Endothelial cell of umbilical vein (primary cell): ENCODE measurements around the gene PRRG2. TPM values are rescaled to one million over a fixed set of nuclear protein-coding genes. Genes with fewer than 3 reads are reported as not detected.

Experiments used
- BruUV-seq: library from RNA; stranded (reverse); fragments of 400-500 nt; replicated peaks from 2 replicates; lab custom pipeline; 2021; lab: Mats Ljungman, UMichigan
- CTCF ChIA-PET: fragments of 300-600, 350-600 bp; sonication (Branson Sonifier 250); formaldehyde crosslinking; loops from one replicate; lab custom pipeline; 2021; ENCODE audit warnings: antibody characterized with exemption, inconsistent platforms; lab: Charles Lee
- POLR2A ChIA-PET: fragments of 300-600, 350-600 bp; sonication (Branson Sonifier 250); formaldehyde crosslinking; loops from one replicate; lab custom pipeline; 2021; ENCODE audit warnings: antibody characterized with exemption, inconsistent platforms; lab: Charles Lee
- DNase-seq: peaks from one replicate; pipeline ENCODE4 v3.0.0-alpha.2; 2011; ENCODE audit warnings: low read depth, low spot score
- FAIRE-seq: peaks from 2 replicates; lab custom pipeline; 2011; peaks lifted over from hg19 to GRCh38; lab: Jason Lieb, UNC
- H2AFZ ChIP-seq: 2 replicates; pipeline ENCODE4 v1.6.0; 2012; ENCODE audit warnings: low read depth, low read length, control low read depth, inconsistent platforms
- H3K27ac ChIP-seq: 2 replicates; pipeline ENCODE4 v1.5.1; 2011; ENCODE audit warnings: low read depth, mild to moderate bottlenecking, control low read depth, low read length, moderate library complexity; ENCODE audit not compliant: insufficient read depth
- H3K27me3 ChIP-seq, 2 experiments: 2 replicates each; pipeline versions ENCODE4 v1.6.0 to v1.6.1; 2011; ENCODE audit warnings: low read length in 2 of 2, mixed read lengths in 1 of 2; ENCODE audit not compliant: control insufficient read depth in 2 of 2, insufficient read depth in 2 of 2
- H3K36me3 ChIP-seq, 2 experiments: 2 replicates in 1 of 2; 3 replicates in 1 of 2; pipeline ENCODE4 v1.5.1; 2011; ENCODE audit warnings: low read length in 2 of 2, mild to moderate bottlenecking in 1 of 2, moderate library complexity in 1 of 2; ENCODE audit not compliant: control insufficient read depth in 2 of 2, insufficient read depth in 2 of 2; ENCODE audit errors: extremely low read depth in 1 of 2
- H3K4me1 ChIP-seq: 3 replicates; pipeline ENCODE4 v1.5.1; 2011; ENCODE audit warnings: mild to moderate bottlenecking, low read length; ENCODE audit not compliant: control insufficient read depth, insufficient read depth; ENCODE audit errors: extremely low read depth
- H3K4me2 ChIP-seq: 2 replicates; pipeline ENCODE4 v1.6.1; 2011; ENCODE audit warnings: low read length, control low read depth, mixed read lengths; ENCODE audit not compliant: insufficient read depth
- H3K4me3 ChIP-seq, 3 experiments: fragments of 200-600 bp in 1 of 3; sonication (generic), shearing (Covaris generic) in 1 of 3; replicated peaks in 1 of 3; 2 replicates each; pipeline ENCODE4 v1.5.1; 2011 to 2016; ENCODE audit warnings: control low read depth in 3 of 3, low read length in 3 of 3, mild to moderate bottlenecking in 2 of 3, inconsistent platforms in 1 of 3, low read depth in 1 of 3, moderate library complexity in 1 of 3; ENCODE audit not compliant: insufficient read depth in 1 of 3
- H3K79me2 ChIP-seq: 2 replicates; pipeline ENCODE4 v1.6.0; 2012; ENCODE audit warnings: low read length, inconsistent platforms; ENCODE audit not compliant: control insufficient read depth, insufficient read depth
- H3K9ac ChIP-seq: replicated peaks from 2 replicates; pipeline ENCODE3; 2011; ENCODE audit warnings: low read length, control low read depth; ENCODE audit not compliant: insufficient read depth; ENCODE audit errors: extremely low read depth
- H3K9me1 ChIP-seq: replicated peaks from 3 replicates; pipeline ENCODE4 v1.6.0; 2011; ENCODE audit warnings: mild to moderate bottlenecking, low read length; ENCODE audit not compliant: control insufficient read depth, insufficient read depth; ENCODE audit errors: extremely low read depth
- H3K9me3 ChIP-seq: replicated peaks from 2 replicates; pipeline ENCODE4 v1.5.1; 2012; ENCODE audit warnings: low read length, inconsistent platforms; ENCODE audit not compliant: control insufficient read depth, insufficient read depth
- H4K20me1 ChIP-seq: replicated peaks from 2 replicates; pipeline ENCODE3; 2011; ENCODE audit warnings: mild to moderate bottlenecking, low read length; ENCODE audit not compliant: control insufficient read depth, insufficient read depth; ENCODE audit errors: extremely low read depth
- EZH2 ChIP-seq: IDR thresholded peaks from 2 replicates; pipeline ENCODE4 v1.6.1; 2012; ENCODE audit warnings: borderline replicate concordance, low read depth, mild to moderate bottlenecking, moderate library complexity, low read length, inconsistent platforms; ENCODE audit not compliant: severe bottlenecking
- FOS ChIP-seq: IDR thresholded peaks from 2 replicates; pipeline ENCODE4 v1.6.1; 2011; ENCODE audit warnings: mild to moderate bottlenecking, low read length, moderate library complexity, borderline replicate concordance; ENCODE audit not compliant: insufficient read depth
- GATA2 ChIP-seq: IDR thresholded peaks from 2 replicates; pipeline ENCODE4 v1.7.0; 2011; ENCODE audit warnings: low read depth, mild to moderate bottlenecking, moderate library complexity, mixed read lengths, low read length; ENCODE audit not compliant: insufficient read length, insufficient read depth
- JUN ChIP-seq: IDR thresholded peaks from 2 replicates; pipeline ENCODE4 v1.6.1; 2011; ENCODE audit warnings: borderline replicate concordance, low read depth; ENCODE audit not compliant: insufficient read length, insufficient read depth
- MYC ChIP-seq: IDR thresholded peaks from one replicate; pipeline ENCODE4 v1.6.1; 2011; ENCODE audit warnings: mild to moderate bottlenecking, low read depth, low read length
- POLR2A ChIP-seq: IDR thresholded peaks from 2 replicates; pipeline ENCODE4 v1.6.1; 2012; ENCODE audit warnings: low read depth, mild to moderate bottlenecking, control low read depth, low read length
- POLR2AphosphoS5 ChIP-seq: IDR thresholded peaks from 2 replicates; pipeline ENCODE4 v1.6.1; 2012; ENCODE audit warnings: low read depth, mild to moderate bottlenecking, control low read depth, low read length, moderate library complexity; ENCODE audit not compliant: insufficient read depth
- dilution Hi-C: fragments of 300-500 bp; cut with MboI; formaldehyde crosslinking; loops from one replicate; pipeline ENCODE4 v1.15.0; 2019; ENCODE audit warnings: low sequenced_read_pairs; ENCODE audit not compliant: extremely low pct_ligation_motif_present
- intact Hi-C: fragments of 100-400 bp; cut with micrococcal nuclease; formaldehyde crosslinking; loops from one replicate; pipeline ENCODE4 v1.10.0; 2022
- polyA plus RNA-seq, 4 experiments: library from polyadenylated mRNA; depleted of rRNA in 3 of 4; stranded (reverse) in 3 of 4; unstranded in 1 of 4; fragments of >200 nt; gene quantifications; 2 replicates each; pipeline versions ENCODE4 v1.2.1 to v1.2.3, GENCODE V29; 2011 to 2012; ENCODE audit warnings: missing spikeins in 1 of 4
- total RNA-seq: library from RNA; stranded (reverse); gene quantifications from 2 replicates; pipeline ENCODE4 v1.2.3, GENCODE V29; 2021
- TF ChIP-seq, protein P1 (sequence below): IDR thresholded peaks from 2 replicates; pipeline ENCODE4 v1.6.1; 2011; ENCODE audit not compliant: insufficient read depth, insufficient read length
- TF ChIP-seq, protein P2 (sequence below), 2 donors: IDR thresholded peaks; 1 replicate in 1 of 2; 2 replicates in 1 of 2; pipeline ENCODE4 v1.5.1; 2011; ENCODE audit warnings: low read length in 2 of 2, mild to moderate bottlenecking in 2 of 2, moderate library complexity in 2 of 2, control low read depth in 1 of 2, inconsistent platforms in 1 of 2, low read depth in 1 of 2; ENCODE audit not compliant: insufficient read depth in 1 of 2; ENCODE audit errors: extremely low read depth in 1 of 2

Gene PRRG2
- total and polyA plus RNA-seq, 2 donors (not counting 3 experiments of a cell fraction or from before 2014, with no cell fraction given), result 2.6 to 2.9 TPM

DNA sequence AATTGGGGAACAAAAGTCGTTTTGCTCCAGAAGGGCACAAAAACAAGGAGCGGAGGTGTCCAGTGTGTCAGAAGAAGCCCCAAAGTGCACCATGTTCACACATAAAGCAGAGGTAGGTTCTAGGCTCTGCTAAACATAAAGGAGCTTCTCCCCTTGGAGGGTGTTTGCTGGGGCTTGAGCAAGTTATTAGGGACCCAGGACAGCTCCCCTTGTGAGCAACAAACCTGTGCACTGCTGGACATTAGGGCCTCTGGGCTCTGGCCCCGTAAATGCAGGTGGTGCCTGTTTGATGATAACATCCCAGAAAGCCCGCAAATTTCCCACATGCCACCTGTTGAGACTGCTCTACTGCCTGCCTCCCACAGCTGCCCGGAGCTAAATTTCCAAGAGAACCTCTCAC lies 42.5 kb upstream of the PRRG2 start:
- Histone ChIP-seq H4K20me1 (no peaks in the 10 kb centered on the region), H3K27me3 (no peaks in the 10 kb centered on the region), H3K9me1 (no peaks in the 10 kb centered on the region), H3K27ac (no peak overlapping the region), H3K4me1 (peaks cover 4% of the 10 kb centered on the region), H3K9ac (no peak overlapping the region), H3K4me2 (no peak overlapping the region), H3K36me3 (peaks cover 11 to 15% of the 10 kb centered on the region in 2 experiments), H3K4me3 (no peak overlapping the region), H2AFZ (no peak overlapping the region), H3K9me3 (no peaks in the 10 kb centered on the region), H3K79me2 (no peaks in the 10 kb centered on the region)
- POLR2A ChIA-PET, result no interaction called here
- FAIRE-seq (no peak), DNase-seq (no peak)
- dilution Hi-C loops, result no loop called here
- no TSS peak for BruUV-seq
- no peak for TF ChIP-seq POLR2AphosphoS5
- TF ChIP-seq FOS, result no peak
- TF ChIP-seq MYC, result no peak
- no peak for TF ChIP-seq GATA2
- TF ChIP-seq JUN, result no peak
- TF ChIP-seq EZH2, result no peak
- TF ChIP-seq, protein P1, sequence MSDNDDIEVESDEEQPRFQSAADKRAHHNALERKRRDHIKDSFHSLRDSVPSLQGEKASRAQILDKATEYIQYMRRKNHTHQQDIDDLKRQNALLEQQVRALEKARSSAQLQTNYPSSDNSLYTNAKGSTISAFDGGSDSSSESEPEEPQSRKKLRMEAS, result no peak
- TF ChIP-seq, protein P2, sequence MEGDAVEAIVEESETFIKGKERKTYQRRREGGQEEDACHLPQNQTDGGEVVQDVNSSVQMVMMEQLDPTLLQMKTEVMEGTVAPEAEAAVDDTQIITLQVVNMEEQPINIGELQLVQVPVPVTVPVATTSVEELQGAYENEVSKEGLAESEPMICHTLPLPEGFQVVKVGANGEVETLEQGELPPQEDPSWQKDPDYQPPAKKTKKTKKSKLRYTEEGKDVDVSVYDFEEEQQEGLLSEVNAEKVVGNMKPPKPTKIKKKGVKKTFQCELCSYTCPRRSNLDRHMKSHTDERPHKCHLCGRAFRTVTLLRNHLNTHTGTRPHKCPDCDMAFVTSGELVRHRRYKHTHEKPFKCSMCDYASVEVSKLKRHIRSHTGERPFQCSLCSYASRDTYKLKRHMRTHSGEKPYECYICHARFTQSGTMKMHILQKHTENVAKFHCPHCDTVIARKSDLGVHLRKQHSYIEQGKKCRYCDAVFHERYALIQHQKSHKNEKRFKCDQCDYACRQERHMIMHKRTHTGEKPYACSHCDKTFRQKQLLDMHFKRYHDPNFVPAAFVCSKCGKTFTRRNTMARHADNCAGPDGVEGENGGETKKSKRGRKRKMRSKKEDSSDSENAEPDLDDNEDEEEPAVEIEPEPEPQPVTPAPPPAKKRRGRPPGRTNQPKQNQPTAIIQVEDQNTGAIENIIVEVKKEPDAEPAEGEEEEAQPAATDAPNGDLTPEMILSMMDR (IDR thresholded peaks at IDR 0.05; ENCODE audit: extremely low read depth in 1 of 2, insufficient read depth in 1 of 2, low read depth in 1 of 2, low read length in 2 of 2), result no peak
- TF ChIP-seq POLR2A, result no peak
- intact Hi-C loops, result no loop called here
- CTCF ChIA-PET, result interaction anchor here (0.9 to 1.5 kb wide), 3 partner anchors 8 to 36 kb away, joined by 3 read pairs; partner anchors contain the start of gene RCN3
